Tibial artery (tissue), 4 donors: Measurements from ENCODE around the gene RHEB.

Experiments
- DNase-seq, 2 donors: peaks; one replicate each; pipeline ENCODE4 v3.0.0-alpha.2; 2019
- H3K27ac ChIP-seq, 2 donors: fragments of 200-600 bp; sonication (generic) in 1 of 2; 1 replicate in 1 of 2; 2 replicates in 1 of 2; pipeline ENCODE4 v1.5.1; 2018 to 2019; ENCODE audit warnings: mild to moderate bottlenecking in 1 of 2
- H3K27me3 ChIP-seq, 2 donors: fragments of 200-600 bp; sonication (generic) in 1 of 2; one replicate each; pipeline versions ENCODE4 v1.5.1 to v1.6.0; 2016 to 2019
- H3K36me3 ChIP-seq, 3 donors: fragments of 200-600 bp; sonication (generic) in 2 of 3; one replicate each; pipeline ENCODE4 v1.5.1; 2016 to 2019; ENCODE audit warnings: mild to moderate bottlenecking in 2 of 3
- H3K4me1 ChIP-seq, 4 donors: fragments of 200-600 bp; sonication (generic) in 2 of 4; 1 replicate in 3 of 4; 2 replicates in 1 of 4; pipeline ENCODE4 v1.5.1; 2016 to 2019
- H3K4me3 ChIP-seq, 2 donors: fragments of 200-600 bp; sonication (generic) in 1 of 2; 1 replicate in 1 of 2; 2 replicates in 1 of 2; pipeline ENCODE4 v1.5.1; 2018 to 2019; ENCODE audit warnings: mild to moderate bottlenecking in 2 of 2
- H3K9me3 ChIP-seq, 3 donors: fragments of 200-600 bp; sonication (generic) in 1 of 3; one replicate each; pipeline ENCODE4 v1.5.1; 2016 to 2019
- intact Hi-C: fragments of 100-400 bp; cut with DNase I; formaldehyde crosslinking; loops from one replicate; pipeline ENCODE4 v1.15.0; 2023; ENCODE audit warnings: low total_unique reads
- TF ChIP-seq, protein P1 (sequence below), 2 experiments: fragments of 200-600 bp in 1 of 2; fragments of 450-650 bp in 1 of 2; IDR thresholded peaks; one replicate each; pipeline ENCODE4 v1.5.1; 2017 to 2019; ENCODE audit warnings: antibody characterized with exemption in 2 of 2, mild to moderate bottlenecking in 1 of 2, moderate library complexity in 1 of 2

The RHEB gene

DNA sequence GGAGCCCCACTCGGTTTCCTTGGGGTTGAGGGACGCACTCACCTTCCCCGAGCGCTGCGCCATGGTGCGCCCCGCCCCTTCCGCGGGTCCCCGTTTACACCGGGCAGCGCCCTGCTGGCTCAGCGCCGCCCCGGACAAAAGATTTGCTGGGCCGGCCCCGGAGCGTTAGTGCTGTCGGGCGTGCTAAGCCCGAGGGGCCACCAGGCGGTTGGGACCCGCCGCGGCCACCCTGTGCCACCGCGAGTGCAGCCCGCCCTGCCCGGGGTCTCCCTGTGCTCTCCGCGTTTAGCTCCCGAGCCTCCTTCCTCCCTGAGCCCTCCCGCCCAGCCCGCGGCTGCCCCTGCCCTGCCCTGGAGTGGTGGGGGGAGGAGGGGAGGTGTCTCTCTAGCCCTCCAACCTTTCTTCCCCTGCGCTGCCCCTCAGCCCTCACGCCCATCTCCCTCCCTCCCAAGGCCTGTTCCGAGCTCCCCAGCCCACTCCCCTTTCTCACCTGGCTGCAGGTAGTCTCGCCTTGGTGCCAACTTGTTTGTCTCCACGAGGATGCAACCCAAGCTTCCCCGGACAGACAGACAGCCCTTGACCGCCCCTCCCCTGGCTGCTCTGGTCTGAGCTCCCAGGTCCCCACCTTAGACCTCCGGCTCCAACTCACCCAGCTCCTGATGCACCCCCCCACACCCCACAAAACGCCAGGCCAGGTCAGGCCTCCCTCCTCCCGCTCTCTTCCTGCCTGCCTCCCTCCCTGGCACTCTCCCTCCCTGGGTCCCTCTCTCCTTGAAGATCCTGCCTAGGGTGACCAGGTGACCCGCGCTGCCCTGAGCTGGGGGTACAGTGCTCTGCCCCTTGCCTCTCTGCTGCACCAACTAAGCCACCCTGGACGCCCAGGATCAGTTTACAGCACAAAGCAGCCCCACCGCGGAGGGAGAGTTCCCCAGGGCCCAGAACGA, 79.6 kb downstream of the RHEB start, which contains the start of gene CRYGN:
Gene CRYGN, minus strand, starts transcription at position 287 of the 944 bp plus-strand sequence. Its CDS starts 224 bp downstream, at position 63.
- TF ChIP-seq, protein P1, sequence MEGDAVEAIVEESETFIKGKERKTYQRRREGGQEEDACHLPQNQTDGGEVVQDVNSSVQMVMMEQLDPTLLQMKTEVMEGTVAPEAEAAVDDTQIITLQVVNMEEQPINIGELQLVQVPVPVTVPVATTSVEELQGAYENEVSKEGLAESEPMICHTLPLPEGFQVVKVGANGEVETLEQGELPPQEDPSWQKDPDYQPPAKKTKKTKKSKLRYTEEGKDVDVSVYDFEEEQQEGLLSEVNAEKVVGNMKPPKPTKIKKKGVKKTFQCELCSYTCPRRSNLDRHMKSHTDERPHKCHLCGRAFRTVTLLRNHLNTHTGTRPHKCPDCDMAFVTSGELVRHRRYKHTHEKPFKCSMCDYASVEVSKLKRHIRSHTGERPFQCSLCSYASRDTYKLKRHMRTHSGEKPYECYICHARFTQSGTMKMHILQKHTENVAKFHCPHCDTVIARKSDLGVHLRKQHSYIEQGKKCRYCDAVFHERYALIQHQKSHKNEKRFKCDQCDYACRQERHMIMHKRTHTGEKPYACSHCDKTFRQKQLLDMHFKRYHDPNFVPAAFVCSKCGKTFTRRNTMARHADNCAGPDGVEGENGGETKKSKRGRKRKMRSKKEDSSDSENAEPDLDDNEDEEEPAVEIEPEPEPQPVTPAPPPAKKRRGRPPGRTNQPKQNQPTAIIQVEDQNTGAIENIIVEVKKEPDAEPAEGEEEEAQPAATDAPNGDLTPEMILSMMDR (IDR thresholded peaks at IDR 0.05): no peak
- H3K27me3 ChIP-seq: no peaks in the 10 kb centered on the region
- intact Hi-C loops: loop anchor here (2.0 kb wide), 1 partner anchor 13 kb away; no protein-coding TSS in a partner anchor
- no peaks in the 10 kb centered on the region for H3K36me3 ChIP-seq
- peaks cover 0 to 68% (median 56%) of the 10 kb centered on the region in 4 donors for H3K4me1 ChIP-seq
- peak within 1 kb of the TSS in 1 of 2 donors; percentile 13 for H3K4me3 ChIP-seq
- peak within 1 kb of the TSS; percentile 83 to 88 for H3K27ac ChIP-seq
- DNase-seq: peak in 1 of 2 donors; percentile 68
- H3K9me3 ChIP-seq: no peaks in the 10 kb centered on the region

DNA sequence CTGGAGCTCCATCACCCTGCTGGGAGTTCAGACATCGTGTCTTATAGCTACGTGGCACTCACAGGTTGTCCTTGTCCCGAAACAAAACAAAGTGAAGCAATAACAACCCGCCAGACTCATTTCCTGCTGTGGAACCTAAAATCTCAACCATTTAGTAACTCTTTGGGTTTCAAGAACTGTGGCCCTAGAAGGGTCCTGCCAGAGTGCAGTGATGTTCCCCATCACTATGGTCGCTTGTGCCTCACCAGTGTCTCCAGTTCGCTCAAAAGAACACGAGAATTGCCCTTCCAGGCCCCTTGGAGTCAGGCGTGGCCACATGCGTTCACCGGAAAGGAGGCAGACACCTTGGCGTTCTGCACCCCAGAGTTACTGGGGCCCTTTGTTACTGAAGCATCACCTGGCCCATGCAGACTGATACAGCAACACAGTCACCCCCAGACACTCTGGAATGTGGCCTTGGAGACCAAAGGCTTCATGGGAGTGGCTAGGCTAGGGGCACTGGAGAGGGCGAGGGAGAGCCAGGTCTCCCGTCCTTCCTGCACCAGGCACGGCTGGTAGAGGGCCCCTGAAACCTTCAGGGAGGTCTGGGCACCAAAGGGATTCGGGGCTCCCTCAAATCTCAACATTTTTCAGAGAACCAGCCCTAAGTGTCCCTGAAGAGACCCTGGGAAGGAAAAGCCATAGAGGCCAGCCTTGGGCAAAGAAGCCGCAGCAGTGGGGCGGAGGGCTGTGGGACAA, 80.7 kb downstream of the RHEB start:
- Histone ChIP-seq H3K36me3 (no peaks in the 10 kb centered on the region), H3K27me3 (no peaks in the 10 kb centered on the region), H3K9me3 (no peaks in the 10 kb centered on the region), H3K4me3 (no peak overlapping the region), H3K27ac (peak overlapping the region; percentile 83 to 88), H3K4me1 (peaks cover 0 to 72% (median 60%) of the 10 kb centered on the region in 4 donors)
- intact Hi-C loops: no loop called here
- DNase-seq: peak in 1 of 2 donors; percentile 58
- TF ChIP-seq, protein P1 (IDR thresholded peaks at IDR 0.05): no peak

DNA sequence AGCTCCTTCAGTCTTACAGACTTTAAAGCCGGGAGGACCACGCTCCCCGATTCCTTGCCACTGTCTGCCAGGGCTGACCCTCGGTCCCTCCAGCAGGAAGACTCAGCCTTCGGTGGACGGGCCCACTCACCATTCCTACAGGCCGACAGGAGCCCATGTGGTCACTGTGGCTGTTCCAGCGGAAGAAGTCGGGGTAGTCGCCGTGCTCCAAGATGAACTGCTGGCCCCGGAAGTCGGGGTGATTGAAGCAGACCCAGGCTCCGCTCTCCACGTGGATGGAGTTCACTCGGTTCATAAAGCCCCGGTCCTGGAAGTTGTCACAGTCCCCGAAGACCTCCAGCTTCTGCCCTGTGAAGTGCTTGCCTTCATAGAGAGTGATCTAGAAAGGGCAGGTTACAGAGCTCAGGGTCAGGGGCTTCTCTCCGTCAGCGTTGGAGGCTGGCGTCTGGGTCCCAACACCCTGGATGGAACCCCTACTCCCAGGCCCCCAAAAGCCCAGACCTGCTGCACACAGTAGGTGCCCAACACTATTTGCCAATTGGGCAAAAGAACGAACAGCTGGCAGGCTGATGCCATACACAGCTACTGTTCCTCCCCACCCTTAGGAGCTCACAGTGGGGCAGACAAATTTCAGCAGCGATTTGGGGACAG, 81.7 kb downstream of the RHEB start:
- no peaks in the 10 kb centered on the region for H3K27me3 ChIP-seq
- H3K36me3 ChIP-seq: no peaks in the 10 kb centered on the region
- no peak overlapping the region for H3K4me3 ChIP-seq
- H3K27ac ChIP-seq: peak overlapping the region; percentile 79 to 88
- intact Hi-C loops: no loop called here
- H3K9me3 ChIP-seq: no peaks in the 10 kb centered on the region
- TF ChIP-seq, protein P1 (IDR thresholded peaks at IDR 0.05): no peak
- DNase-seq: peak in 1 of 2 donors; percentile 42
- H3K4me1 ChIP-seq: peaks cover 0 to 75% (median 60%) of the 10 kb centered on the region in 4 donors

DNA sequence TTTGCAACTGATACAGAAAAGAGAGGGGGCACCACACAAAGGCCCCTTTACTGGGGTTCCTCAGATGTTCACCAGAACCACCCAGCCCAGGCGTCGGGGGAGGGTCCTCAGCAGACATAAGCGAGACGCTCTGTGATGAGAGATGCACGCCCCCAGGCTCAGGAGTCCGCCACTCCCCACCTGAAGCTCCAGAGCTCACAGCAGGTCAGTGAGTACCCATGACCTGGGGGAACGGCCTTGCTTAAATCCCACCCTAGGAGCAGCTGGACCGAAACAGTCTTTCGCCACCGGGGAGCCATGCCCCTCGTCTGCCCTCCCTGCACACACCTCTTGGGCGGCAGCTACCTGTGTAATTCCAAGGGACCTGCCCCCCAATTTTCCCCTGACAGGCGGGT, 82.5 kb downstream of the RHEB start:
- Histone ChIP-seq H3K27ac (peak overlapping the region; percentile 79 to 88), H3K9me3 (no peaks in the 10 kb centered on the region), H3K4me1 (peaks cover 0 to 71% (median 59%) of the 10 kb centered on the region in 4 donors), H3K4me3 (no peak overlapping the region), H3K36me3 (no peaks in the 10 kb centered on the region), H3K27me3 (no peaks in the 10 kb centered on the region)
- TF ChIP-seq, protein P1 (IDR thresholded peaks at IDR 0.05): no peak
- intact Hi-C loops: no loop called here
- no peak for DNase-seq

DNA sequence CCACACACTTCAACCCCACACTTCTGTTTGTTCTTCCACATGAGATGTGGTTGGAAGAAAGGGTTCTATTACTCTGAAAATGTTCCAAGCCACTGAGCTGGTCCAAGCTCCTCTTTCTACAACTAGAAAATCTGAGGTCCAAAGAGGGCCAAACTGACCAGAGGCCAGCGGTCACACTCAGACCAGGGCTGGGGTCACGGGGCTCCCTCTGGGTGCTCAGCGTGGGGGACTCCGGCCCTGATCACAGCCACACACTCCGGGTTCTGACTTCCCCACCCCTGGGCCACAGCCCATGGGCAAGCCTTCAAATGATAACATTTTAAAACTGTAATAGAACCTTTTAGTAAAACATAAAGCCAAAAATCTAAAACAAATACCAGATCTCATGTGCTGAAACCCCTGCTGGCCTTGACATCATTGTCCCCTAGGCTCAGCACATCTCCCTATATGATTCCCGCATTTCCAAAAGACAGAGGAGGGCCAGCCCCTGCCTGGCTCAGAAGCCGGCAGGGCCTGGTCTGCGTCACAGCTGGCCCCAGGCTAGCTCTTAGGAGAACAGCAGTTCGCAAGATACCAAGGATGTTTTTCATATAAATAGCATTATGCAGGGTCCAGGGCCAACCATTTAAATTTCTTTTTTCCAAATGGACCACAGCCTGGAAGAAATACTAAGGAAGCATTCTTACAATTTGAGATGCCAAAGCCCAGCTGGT, 83.1 kb downstream of the RHEB start:
- Histone ChIP-seq H3K36me3 (no peaks in the 10 kb centered on the region), H3K4me1 (peaks cover 0 to 66% (median 53%) of the 10 kb centered on the region in 4 donors), H3K9me3 (no peaks in the 10 kb centered on the region), H3K27ac (peak overlapping the region; percentile 79 to 88), H3K27me3 (no peaks in the 10 kb centered on the region), H3K4me3 (no peak overlapping the region)
- intact Hi-C loops: no loop called here
- DNase-seq: peak; percentile 68 to 84
- TF ChIP-seq, protein P1 (IDR thresholded peaks at IDR 0.05): no peak
